HG03025 (cell line): ENCODE measurements around the gene AKAP13.

Source experiments
- ATAC-seq: cut with Tn5 transposase; IDR thresholded peaks from one replicate; pipeline ENCODE4 v1.9.1; 2021; ENCODE audit warnings: mild to moderate bottlenecking, moderate library complexity; ENCODE audit not compliant: unreplicated experiment, low FRiP score

Gene AKAP13

GRCh38 chr15:85679231-85679630 lies 298.8 kb downstream of the AKAP13 start:
- no peak for ATAC-seq

GRCh38 chr15:85681386-85681785 lies 301.0 kb downstream of the AKAP13 start:
- ATAC-seq, result no peak

GRCh38 chr15:85684174-85684710 lies 303.8 kb downstream of the AKAP13 start:
- ATAC-seq, result no peak

- no peak for ATAC-seq
Measured at GRCh38 chr15:85685356-85685755, 305.0 kb downstream of the AKAP13 start.

- no peak for ATAC-seq
Measured at GRCh38 chr15:85687329-85687728, 306.9 kb downstream of the AKAP13 start.

- ATAC-seq, result no peak
Measured at GRCh38 chr15:85688711-85689110, 308.3 kb downstream of the AKAP13 start.

GRCh38 chr15:85689729-85690128 lies 309.3 kb downstream of the AKAP13 start:
- ATAC-seq, result no peak

- ATAC-seq, result no peak
Measured at GRCh38 chr15:85690561-85691231, 310.3 kb downstream of the AKAP13 start.

GRCh38 chr15:85691350-85692240 lies 311.2 kb downstream of the AKAP13 start:
- ATAC-seq, result no peak

- ATAC-seq, result no peak
Measured at GRCh38 chr15:85692321-85692720, 311.9 kb downstream of the AKAP13 start.

- ATAC-seq, result no peak
Measured at GRCh38 chr15:85692873-85693272, 312.5 kb downstream of the AKAP13 start.

GRCh38 chr15:85693277-85693676 lies 312.9 kb downstream of the AKAP13 start:
- no peak for ATAC-seq

- no peak for ATAC-seq
Measured at GRCh38 chr15:85694091-85694490, 313.7 kb downstream of the AKAP13 start.

GRCh38 chr15:85700767-85701166 lies 320.4 kb downstream of the AKAP13 start:
- no peak for ATAC-seq

GRCh38 chr15:85702321-85703101 lies 322.1 kb downstream of the AKAP13 start:
- ATAC-seq, result no peak

GRCh38 chr15:85704066-85704465 lies 323.7 kb downstream of the AKAP13 start:
- ATAC-seq, result no peak

- ATAC-seq, result no peak
Measured at GRCh38 chr15:85704720-85705429, 324.5 kb downstream of the AKAP13 start.

GRCh38 chr15:85706779-85707518 lies 326.5 kb downstream of the AKAP13 start:
- ATAC-seq, result no peak

- no peak for ATAC-seq
Measured at GRCh38 chr15:85707519-85708338, 327.3 kb downstream of the AKAP13 start.
